Spleen (tissue), 11 donors: ENCODE measurements around the gene RTL1. TPM values are rescaled to one million over a fixed set of nuclear protein-coding genes. Genes with fewer than 3 reads are reported as not detected.

Experiments
- DNase-seq: peaks from one replicate; pipeline ENCODE4 v3.0.0-alpha.2; 2020
- H3K27ac ChIP-seq, 8 donors: fragments of 200-600 bp; sonication (generic) in 7 of 8; 1 replicate in 4 of 8; 2 replicates in 4 of 8; pipeline versions ENCODE4 v1.5.0 to v1.8.0; 2016 to 2021; ENCODE audit warnings: inconsistent platforms in 4 of 8, mild to moderate bottlenecking in 4 of 8, moderate library complexity in 1 of 8
- H3K27me3 ChIP-seq, 7 donors: fragments of 200-600 bp; sonication (generic) in 6 of 7; replicated peaks in 1 of 7; 1 replicate in 4 of 7; 2 replicates in 3 of 7; pipeline versions ENCODE4 v1.5.0 to v1.8.0; 2016 to 2021; ENCODE audit warnings: inconsistent platforms in 3 of 7, mild to moderate bottlenecking in 1 of 7
- H3K36me3 ChIP-seq, 6 donors: fragments of 200-600 bp; sonication (generic) in 5 of 6; 1 replicate in 4 of 6; 2 replicates in 2 of 6; pipeline versions ENCODE4 v1.5.0 to v1.8.0; 2016 to 2021; ENCODE audit warnings: inconsistent platforms in 2 of 6
- H3K4me1 ChIP-seq, 6 donors: fragments of 200-600 bp; sonication (generic) in 5 of 6; 1 replicate in 3 of 6; 2 replicates in 3 of 6; pipeline versions ENCODE4 v1.5.0 to v1.8.0; 2016 to 2021; ENCODE audit warnings: inconsistent platforms in 3 of 6
- H3K4me3 ChIP-seq, 8 donors: fragments of 200-600 bp; sonication (generic) in 7 of 8; 1 replicate in 4 of 8; 2 replicates in 4 of 8; pipeline versions ENCODE4 v1.5.0 to v1.8.0; 2016 to 2021; ENCODE audit warnings: inconsistent platforms in 4 of 8, mild to moderate bottlenecking in 4 of 8, moderate library complexity in 2 of 8
- H3K9me3 ChIP-seq, 8 donors: fragments of 200-600 bp; sonication (generic) in 7 of 8; 1 replicate in 4 of 8; 2 replicates in 4 of 8; pipeline versions ENCODE4 v1.5.0 to v1.8.0; 2016 to 2021; ENCODE audit warnings: inconsistent platforms in 4 of 8
- CTCF ChIP-seq, 11 experiments: fragments of 200-600 bp in 7 of 11; fragments of 450-650 bp in 4 of 11; sonication (generic) in 4 of 11; IDR thresholded peaks in 8 of 11; conservative IDR thresholded peaks in 3 of 11; 1 replicate in 7 of 11; 2 replicates in 4 of 11; pipeline versions ENCODE4 v1.4.0 to v1.8.0; 2016 to 2021; ENCODE audit warnings: antibody characterized with exemption in 11 of 11, inconsistent platforms in 4 of 11, mild to moderate bottlenecking in 1 of 11
- POLR2A ChIP-seq, 3 donors: fragments of 450-650 bp; IDR thresholded peaks; one replicate each; pipeline ENCODE4 v1.5.1; 2017; ENCODE audit warnings: antibody characterized with exemption in 3 of 3, mild to moderate bottlenecking in 1 of 3
- POLR2AphosphoS5 ChIP-seq, 3 donors: sonication (generic); formaldehyde crosslinking; IDR thresholded peaks; one replicate each; pipeline ENCODE4 v1.5.1; 2017; ENCODE audit warnings: antibody characterized with exemption in 3 of 3
- WGBS, 5 donors: extraction: QIAGEN DNeasy Blood & Tissue Kit in 3 of 5; methylation state at CpG; one replicate each; pipeline versions ENCODE4 v1.1.5 to v1.1.7; 2013 to 2018; 5-methylcytosine and 5-hydroxymethylcytosine counted together
- intact Hi-C: fragments of 100-400 bp; cut with DNase I; formaldehyde crosslinking; loops from one replicate; pipeline ENCODE4 v1.15.0; 2023; ENCODE audit warnings: low total_unique reads
- polyA plus RNA-seq, 3 donors: library from polyadenylated mRNA; stranded (reverse); fragments of 200-250 nt; gene quantifications; one replicate each; pipeline ENCODE4 v1.2.1, GENCODE V29; 2013
- total RNA-seq, 7 donors: library from RNA; depleted of rRNA in 3 of 7; stranded (reverse); fragments of >200 nt in 3 of 7; fragmentation: NEBNext Ultra II Directional in 4 of 7; extraction: Animal tissue kit (Norgen Biotek cat#: 25700) in 4 of 7; gene quantifications; one replicate each; pipeline versions ENCODE4 v1.1.0 to v1.2.1, GENCODE V29; 2016 to 2021
- donor health status: healthy with polysubstance abuse.
- donor health status: DM: no; HTN: no; CAD: no; lungs with moderate emphysema.
- donor health status: DM: no; HTN: no; CAD: no.
- donor health status: Bipolar disorder and iron deficiency.
- donor health status: healthy.
- donor health status: DM: no; HTN: no; CAD: no.
- donor health status: DM: yes; HTN: yes; CAD: no.

The RTL1 gene
- total and polyA plus RNA-seq, 10 donors = under 0.01 TPM; not detected in 9

GRCh38 chr14:100890061-100890850 is 13.3 kb downstream of the RTL1 start:
- Histone ChIP-seq H3K36me3 (no peaks in the 10 kb centered on the region), H3K9me3 (no peaks in the 10 kb centered on the region), H3K4me3 (no peak overlapping the region), H3K27ac (no peak overlapping the region), H3K4me1 (no peaks in the 10 kb centered on the region), H3K27me3 (peaks cover 0 to under 1% (median 0%) of the 10 kb centered on the region in 7 donors)
- 72 to 92% (median 83%) methylated on average over 8 of the region's 8 CpGs for WGBS, 5 donors
- intact Hi-C loops = no loop called here
- no peak for TF ChIP-seq POLR2A (IDR thresholded peaks at IDR 0.05)
- no peak for TF ChIP-seq CTCF (IDR thresholded peaks at IDR 0.05 in 8 of 11, conservative IDR thresholded peaks at IDR 0.05 in 3 of 11)
- TF ChIP-seq POLR2AphosphoS5 (IDR thresholded peaks at IDR 0.05) = no peak
- DNase-seq = peak; percentile 35

GRCh38 chr14:100889641-100890040 is 13.9 kb downstream of the RTL1 start:
- TF ChIP-seq CTCF (IDR thresholded peaks at IDR 0.05 in 8 of 11, conservative IDR thresholded peaks at IDR 0.05 in 3 of 11) = no peak
- TF ChIP-seq POLR2A (IDR thresholded peaks at IDR 0.05) = no peak
- TF ChIP-seq POLR2AphosphoS5 (IDR thresholded peaks at IDR 0.05) = no peak
- 83 to 95% (median 89%) methylated on average over 6 of the region's 6 CpGs for WGBS, 5 donors
- no peaks in the 10 kb centered on the region for H3K9me3 ChIP-seq
- H3K36me3 ChIP-seq = no peaks in the 10 kb centered on the region
- peak overlapping the region in 1 of 8 donors; percentile 25 for H3K27ac ChIP-seq
- H3K4me3 ChIP-seq = no peak overlapping the region
- DNase-seq = peak; percentile 57
- intact Hi-C loops = no loop called here
- H3K27me3 ChIP-seq = no peaks in the 10 kb centered on the region
- H3K4me1 ChIP-seq = no peaks in the 10 kb centered on the region

GRCh38 chr14:100888789-100889315 is 14.7 kb downstream of the RTL1 start:
- no peak for DNase-seq
- peak overlapping the region in 1 of 8 donors; percentile 14 for H3K27ac ChIP-seq
- 63 to 80% (median 72%) methylated on average over 5 of the region's 5 CpGs for WGBS, 5 donors
- no peaks in the 10 kb centered on the region for H3K27me3 ChIP-seq
- peaks cover 0 to 7% (median 0%) of the 10 kb centered on the region in 6 donors for H3K36me3 ChIP-seq
- no peaks in the 10 kb centered on the region for H3K4me1 ChIP-seq
- intact Hi-C loops = no loop called here
- H3K9me3 ChIP-seq = no peaks in the 10 kb centered on the region
- no peak for TF ChIP-seq CTCF (IDR thresholded peaks at IDR 0.05 in 8 of 11, conservative IDR thresholded peaks at IDR 0.05 in 3 of 11)
- TF ChIP-seq POLR2A (IDR thresholded peaks at IDR 0.05) = no peak
- TF ChIP-seq POLR2AphosphoS5 (IDR thresholded peaks at IDR 0.05) = no peak
- H3K4me3 ChIP-seq = no peak overlapping the region

- TF ChIP-seq POLR2A (IDR thresholded peaks at IDR 0.05) (no peak), POLR2AphosphoS5 (IDR thresholded peaks at IDR 0.05) (no peak), CTCF (IDR thresholded peaks at IDR 0.05 in 8 of 11, conservative IDR thresholded peaks at IDR 0.05 in 3 of 11) (no peak)
- DNase-seq = no peak
- 74 to 89% (median 78%) methylated on average over 6 of the region's 6 CpGs for WGBS, 5 donors
- Histone ChIP-seq H3K27ac (no peak overlapping the region), H3K4me1 (no peaks in the 10 kb centered on the region), H3K36me3 (peaks cover 0 to 17% (median 0%) of the 10 kb centered on the region in 6 donors), H3K27me3 (no peaks in the 10 kb centered on the region), H3K9me3 (peaks cover 0 to 7% (median 0%) of the 10 kb centered on the region in 8 donors), H3K4me3 (no peak overlapping the region)
- intact Hi-C loops = no loop called here
These were observed 15.7 kb downstream of the RTL1 start for GRCh38 chr14:100887728-100888335.
